ENCODE results near the gene WBP1.

GRCh38 chr2:74474899-74475298, 16.7 kb downstream of the WBP1 start:
- no peak for TF ChIP-seq EP300 (IDR thresholded peaks at IDR 0.05; ENCODE audit: borderline replicate concordance)
- TF ChIP-seq RAD21 (IDR thresholded peaks at IDR 0.05; ENCODE audit: low read depth) = no peak
- TF ChIP-seq EGR1 (IDR thresholded peaks at IDR 0.05) = no peak
- TF ChIP-seq MAX (IDR thresholded peaks at IDR 0.05) = no peak
- no peak for TF ChIP-seq NFIC (IDR thresholded peaks at IDR 0.05)
- no peak for TF ChIP-seq TAF1 (IDR thresholded peaks at IDR 0.05; ENCODE audit: low read depth)
- no peak for TF ChIP-seq TEAD4 (IDR thresholded peaks at IDR 0.05)
- no peak for TF ChIP-seq USF1 (IDR thresholded peaks at IDR 0.05)
- TF ChIP-seq CREB1 (IDR thresholded peaks at IDR 0.05; ENCODE audit: low read depth) = no peak
- no peak for TF ChIP-seq CEBPB (IDR thresholded peaks at IDR 0.05)
- TF ChIP-seq REST (IDR thresholded peaks at IDR 0.05; ENCODE audit: low read depth) = no peak
- TF ChIP-seq FOXM1 (IDR thresholded peaks at IDR 0.05; ENCODE audit: borderline replicate concordance, low read depth) = no peak
- TF ChIP-seq ZBTB7A (IDR thresholded peaks at IDR 0.05; ENCODE audit: low read depth) = no peak
